Measurements from ENCODE around the gene ZNF736.

ZNF736 gene

DNA sequence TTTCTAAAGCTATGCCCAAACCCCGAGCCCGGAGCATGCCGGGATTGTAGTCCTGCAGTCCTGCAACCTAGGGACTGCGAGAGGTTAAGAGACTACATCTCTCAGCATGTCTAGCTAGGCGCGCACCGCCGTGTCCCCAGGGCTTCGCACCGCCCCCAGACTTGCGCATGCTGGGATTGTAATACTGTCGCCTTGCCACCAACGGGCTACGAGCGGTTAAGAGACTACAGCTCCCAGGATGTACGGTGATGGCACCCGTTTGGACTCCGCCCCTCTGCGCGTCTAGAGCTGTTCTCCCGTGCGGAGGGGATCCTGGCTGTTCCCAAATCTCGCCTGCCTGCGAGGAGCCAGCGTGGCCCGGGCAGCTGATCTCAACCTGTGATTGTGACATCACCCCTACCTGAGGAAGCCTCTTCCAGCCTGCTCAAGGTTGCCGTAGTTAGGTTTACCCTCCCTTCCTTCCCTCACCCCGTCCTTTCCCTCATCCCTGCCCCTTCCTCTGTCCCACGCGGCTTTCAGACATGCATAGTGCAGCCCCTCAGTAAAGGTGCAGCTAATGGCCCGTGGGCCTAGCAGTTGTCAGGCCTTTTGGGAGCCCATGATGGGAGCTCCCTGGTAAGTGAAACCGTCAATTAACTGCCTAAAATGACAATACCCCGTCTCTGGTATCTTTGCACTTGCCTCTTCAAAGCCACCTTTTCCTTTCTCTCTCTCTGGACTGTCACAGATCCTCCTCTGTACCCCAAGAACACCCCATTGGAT lies 6.3 kb upstream of the ZNF736 start (continued):
- TF ChIP-seq ZNF768 (tag by site-specific recombination; IDR thresholded peaks at IDR 0.05) (no peak), ZNF302 (tag by site-specific recombination; IDR thresholded peaks at IDR 0.05; ENCODE audit: low read depth) (no peak), SP3 (tag by site-specific recombination; IDR thresholded peaks at IDR 0.05) (peak; percentile 94), SP2 (tag by site-specific recombination; IDR thresholded peaks at IDR 0.05) (peak; percentile 75), TCF7L2 (IDR thresholded peaks at IDR 0.05; ENCODE audit: borderline replicate concordance, low read depth, low read length) (no peak), ZFHX2 (tag by site-specific recombination; conservative IDR thresholded peaks at IDR 0.05) (no peak; the same call in 1 of the 2 replicates), ZBTB48 (tag by site-specific recombination; IDR thresholded peaks at IDR 0.05) (peak; percentile 97), ZNF792 (tag by site-specific recombination; IDR thresholded peaks at IDR 0.05) (no peak), KLF10 (tag by site-specific recombination; IDR thresholded peaks at IDR 0.05) (no peak), ZNF416 (tag by site-specific recombination; IDR thresholded peaks at IDR 0.05) (no peak), ZNF530 (tag by site-specific recombination; IDR thresholded peaks at IDR 0.05; ENCODE audit: low read depth) (no peak), OSR2 (tag by site-specific recombination; IDR thresholded peaks at IDR 0.05) (no peak), ZNF843 (tag by site-specific recombination; IDR thresholded peaks at IDR 0.05) (no peak), ZNF785 (tag by site-specific recombination; IDR thresholded peaks at IDR 0.05) (no peak)
- TF ChIP-seq, protein P1, sequence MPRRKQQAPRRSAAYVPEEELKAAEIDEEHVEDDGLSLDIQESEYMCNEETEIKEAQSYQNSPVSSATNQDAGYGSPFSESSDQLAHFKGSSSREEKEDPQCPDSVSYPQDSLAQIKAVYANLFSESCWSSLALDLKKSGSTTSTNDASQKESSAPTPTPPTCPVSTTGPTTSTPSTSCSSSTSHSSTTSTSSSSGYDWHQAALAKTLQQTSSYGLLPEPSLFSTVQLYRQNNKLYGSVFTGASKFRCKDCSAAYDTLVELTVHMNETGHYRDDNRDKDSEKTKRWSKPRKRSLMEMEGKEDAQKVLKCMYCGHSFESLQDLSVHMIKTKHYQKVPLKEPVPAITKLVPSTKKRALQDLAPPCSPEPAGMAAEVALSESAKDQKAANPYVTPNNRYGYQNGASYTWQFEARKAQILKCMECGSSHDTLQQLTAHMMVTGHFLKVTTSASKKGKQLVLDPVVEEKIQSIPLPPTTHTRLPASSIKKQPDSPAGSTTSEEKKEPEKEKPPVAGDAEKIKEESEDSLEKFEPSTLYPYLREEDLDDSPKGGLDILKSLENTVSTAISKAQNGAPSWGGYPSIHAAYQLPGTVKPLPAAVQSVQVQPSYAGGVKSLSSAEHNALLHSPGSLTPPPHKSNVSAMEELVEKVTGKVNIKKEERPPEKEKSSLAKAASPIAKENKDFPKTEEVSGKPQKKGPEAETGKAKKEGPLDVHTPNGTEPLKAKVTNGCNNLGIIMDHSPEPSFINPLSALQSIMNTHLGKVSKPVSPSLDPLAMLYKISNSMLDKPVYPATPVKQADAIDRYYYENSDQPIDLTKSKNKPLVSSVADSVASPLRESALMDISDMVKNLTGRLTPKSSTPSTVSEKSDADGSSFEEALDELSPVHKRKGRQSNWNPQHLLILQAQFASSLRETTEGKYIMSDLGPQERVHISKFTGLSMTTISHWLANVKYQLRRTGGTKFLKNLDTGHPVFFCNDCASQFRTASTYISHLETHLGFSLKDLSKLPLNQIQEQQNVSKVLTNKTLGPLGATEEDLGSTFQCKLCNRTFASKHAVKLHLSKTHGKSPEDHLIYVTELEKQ (tag by site-specific recombination; IDR thresholded peaks at IDR 0.05; ENCODE audit: borderline replicate concordance), result no peak
- TF ChIP-seq, protein P2, sequence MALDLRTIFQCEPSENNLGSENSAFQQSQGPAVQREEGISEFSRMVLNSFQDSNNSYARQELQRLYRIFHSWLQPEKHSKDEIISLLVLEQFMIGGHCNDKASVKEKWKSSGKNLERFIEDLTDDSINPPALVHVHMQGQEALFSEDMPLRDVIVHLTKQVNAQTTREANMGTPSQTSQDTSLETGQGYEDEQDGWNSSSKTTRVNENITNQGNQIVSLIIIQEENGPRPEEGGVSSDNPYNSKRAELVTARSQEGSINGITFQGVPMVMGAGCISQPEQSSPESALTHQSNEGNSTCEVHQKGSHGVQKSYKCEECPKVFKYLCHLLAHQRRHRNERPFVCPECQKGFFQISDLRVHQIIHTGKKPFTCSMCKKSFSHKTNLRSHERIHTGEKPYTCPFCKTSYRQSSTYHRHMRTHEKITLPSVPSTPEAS (tag by site-specific recombination; IDR thresholded peaks at IDR 0.05), result no peak
- TF ChIP-seq, protein P3, sequence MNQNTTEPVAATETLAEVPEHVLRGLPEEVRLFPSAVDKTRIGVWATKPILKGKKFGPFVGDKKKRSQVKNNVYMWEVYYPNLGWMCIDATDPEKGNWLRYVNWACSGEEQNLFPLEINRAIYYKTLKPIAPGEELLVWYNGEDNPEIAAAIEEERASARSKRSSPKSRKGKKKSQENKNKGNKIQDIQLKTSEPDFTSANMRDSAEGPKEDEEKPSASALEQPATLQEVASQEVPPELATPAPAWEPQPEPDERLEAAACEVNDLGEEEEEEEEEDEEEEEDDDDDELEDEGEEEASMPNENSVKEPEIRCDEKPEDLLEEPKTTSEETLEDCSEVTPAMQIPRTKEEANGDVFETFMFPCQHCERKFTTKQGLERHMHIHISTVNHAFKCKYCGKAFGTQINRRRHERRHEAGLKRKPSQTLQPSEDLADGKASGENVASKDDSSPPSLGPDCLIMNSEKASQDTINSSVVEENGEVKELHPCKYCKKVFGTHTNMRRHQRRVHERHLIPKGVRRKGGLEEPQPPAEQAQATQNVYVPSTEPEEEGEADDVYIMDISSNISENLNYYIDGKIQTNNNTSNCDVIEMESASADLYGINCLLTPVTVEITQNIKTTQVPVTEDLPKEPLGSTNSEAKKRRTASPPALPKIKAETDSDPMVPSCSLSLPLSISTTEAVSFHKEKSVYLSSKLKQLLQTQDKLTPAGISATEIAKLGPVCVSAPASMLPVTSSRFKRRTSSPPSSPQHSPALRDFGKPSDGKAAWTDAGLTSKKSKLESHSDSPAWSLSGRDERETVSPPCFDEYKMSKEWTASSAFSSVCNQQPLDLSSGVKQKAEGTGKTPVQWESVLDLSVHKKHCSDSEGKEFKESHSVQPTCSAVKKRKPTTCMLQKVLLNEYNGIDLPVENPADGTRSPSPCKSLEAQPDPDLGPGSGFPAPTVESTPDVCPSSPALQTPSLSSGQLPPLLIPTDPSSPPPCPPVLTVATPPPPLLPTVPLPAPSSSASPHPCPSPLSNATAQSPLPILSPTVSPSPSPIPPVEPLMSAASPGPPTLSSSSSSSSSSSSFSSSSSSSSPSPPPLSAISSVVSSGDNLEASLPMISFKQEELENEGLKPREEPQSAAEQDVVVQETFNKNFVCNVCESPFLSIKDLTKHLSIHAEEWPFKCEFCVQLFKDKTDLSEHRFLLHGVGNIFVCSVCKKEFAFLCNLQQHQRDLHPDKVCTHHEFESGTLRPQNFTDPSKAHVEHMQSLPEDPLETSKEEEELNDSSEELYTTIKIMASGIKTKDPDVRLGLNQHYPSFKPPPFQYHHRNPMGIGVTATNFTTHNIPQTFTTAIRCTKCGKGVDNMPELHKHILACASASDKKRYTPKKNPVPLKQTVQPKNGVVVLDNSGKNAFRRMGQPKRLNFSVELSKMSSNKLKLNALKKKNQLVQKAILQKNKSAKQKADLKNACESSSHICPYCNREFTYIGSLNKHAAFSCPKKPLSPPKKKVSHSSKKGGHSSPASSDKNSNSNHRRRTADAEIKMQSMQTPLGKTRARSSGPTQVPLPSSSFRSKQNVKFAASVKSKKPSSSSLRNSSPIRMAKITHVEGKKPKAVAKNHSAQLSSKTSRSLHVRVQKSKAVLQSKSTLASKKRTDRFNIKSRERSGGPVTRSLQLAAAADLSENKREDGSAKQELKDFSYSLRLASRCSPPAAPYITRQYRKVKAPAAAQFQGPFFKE (tag by site-specific recombination; IDR thresholded peaks at IDR 0.05; ENCODE audit: borderline replicate concordance), result no peak
- TF ChIP-seq, protein P4, sequence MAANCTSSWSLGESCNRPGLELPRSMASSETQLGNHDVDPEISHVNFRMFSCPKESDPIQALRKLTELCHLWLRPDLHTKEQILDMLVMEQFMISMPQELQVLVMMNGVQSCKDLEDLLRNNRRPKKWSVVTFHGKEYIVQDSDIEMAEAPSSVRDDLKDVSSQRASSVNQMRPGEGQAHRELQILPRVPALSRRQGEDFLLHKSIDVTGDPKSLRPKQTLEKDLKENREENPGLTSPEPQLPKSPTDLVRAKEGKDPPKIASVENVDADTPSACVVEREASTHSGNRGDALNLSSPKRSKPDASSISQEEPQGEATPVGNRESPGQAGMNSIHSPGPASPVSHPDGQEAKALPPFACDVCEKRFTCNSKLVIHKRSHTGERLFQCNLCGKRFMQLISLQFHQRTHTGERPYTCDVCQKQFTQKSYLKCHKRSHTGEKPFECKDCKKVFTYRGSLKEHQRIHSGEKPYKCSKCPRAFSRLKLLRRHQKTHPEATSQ (tag by site-specific recombination; IDR thresholded peaks at IDR 0.05), result no peak
- TF ChIP-seq, protein P5, sequence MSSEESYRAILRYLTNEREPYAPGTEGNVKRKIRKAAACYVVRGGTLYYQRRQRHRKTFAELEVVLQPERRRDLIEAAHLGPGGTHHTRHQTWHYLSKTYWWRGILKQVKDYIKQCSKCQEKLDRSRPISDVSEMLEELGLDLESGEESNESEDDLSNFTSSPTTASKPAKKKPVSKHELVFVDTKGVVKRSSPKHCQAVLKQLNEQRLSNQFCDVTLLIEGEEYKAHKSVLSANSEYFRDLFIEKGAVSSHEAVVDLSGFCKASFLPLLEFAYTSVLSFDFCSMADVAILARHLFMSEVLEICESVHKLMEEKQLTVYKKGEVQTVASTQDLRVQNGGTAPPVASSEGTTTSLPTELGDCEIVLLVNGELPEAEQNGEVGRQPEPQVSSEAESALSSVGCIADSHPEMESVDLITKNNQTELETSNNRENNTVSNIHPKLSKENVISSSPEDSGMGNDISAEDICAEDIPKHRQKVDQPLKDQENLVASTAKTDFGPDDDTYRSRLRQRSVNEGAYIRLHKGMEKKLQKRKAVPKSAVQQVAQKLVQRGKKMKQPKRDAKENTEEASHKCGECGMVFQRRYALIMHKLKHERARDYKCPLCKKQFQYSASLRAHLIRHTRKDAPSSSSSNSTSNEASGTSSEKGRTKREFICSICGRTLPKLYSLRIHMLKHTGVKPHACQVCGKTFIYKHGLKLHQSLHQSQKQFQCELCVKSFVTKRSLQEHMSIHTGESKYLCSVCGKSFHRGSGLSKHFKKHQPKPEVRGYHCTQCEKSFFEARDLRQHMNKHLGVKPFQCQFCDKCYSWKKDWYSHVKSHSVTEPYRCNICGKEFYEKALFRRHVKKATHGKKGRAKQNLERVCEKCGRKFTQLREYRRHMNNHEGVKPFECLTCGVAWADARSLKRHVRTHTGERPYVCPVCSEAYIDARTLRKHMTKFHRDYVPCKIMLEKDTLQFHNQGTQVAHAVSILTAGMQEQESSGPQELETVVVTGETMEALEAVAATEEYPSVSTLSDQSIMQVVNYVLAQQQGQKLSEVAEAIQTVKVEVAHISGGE (tag by site-specific recombination; conservative IDR thresholded peaks at IDR 0.05; ENCODE audit: low read depth), result no peak
- TF ChIP-seq, protein P6, sequence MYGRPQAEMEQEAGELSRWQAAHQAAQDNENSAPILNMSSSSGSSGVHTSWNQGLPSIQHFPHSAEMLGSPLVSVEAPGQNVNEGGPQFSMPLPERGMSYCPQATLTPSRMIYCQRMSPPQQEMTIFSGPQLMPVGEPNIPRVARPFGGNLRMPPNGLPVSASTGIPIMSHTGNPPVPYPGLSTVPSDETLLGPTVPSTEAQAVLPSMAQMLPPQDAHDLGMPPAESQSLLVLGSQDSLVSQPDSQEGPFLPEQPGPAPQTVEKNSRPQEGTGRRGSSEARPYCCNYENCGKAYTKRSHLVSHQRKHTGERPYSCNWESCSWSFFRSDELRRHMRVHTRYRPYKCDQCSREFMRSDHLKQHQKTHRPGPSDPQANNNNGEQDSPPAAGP (tag by site-specific recombination; IDR thresholded peaks at IDR 0.05), result no peak
- TF ChIP-seq, protein P7, sequence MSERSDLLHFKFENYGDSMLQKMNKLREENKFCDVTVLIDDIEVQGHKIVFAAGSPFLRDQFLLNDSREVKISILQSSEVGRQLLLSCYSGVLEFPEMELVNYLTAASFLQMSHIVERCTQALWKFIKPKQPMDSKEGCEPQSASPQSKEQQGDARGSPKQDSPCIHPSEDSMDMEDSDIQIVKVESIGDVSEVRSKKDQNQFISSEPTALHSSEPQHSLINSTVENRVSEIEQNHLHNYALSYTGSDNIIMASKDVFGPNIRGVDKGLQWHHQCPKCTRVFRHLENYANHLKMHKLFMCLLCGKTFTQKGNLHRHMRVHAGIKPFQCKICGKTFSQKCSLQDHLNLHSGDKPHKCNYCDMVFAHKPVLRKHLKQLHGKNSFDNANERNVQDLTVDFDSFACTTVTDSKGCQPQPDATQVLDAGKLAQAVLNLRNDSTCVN (tag by site-specific recombination; optimal IDR thresholded peaks at IDR 0.05), result peak; percentile 63
